K562 (cell line): ENCODE measurements around the gene TENT5A.

ENCODE experiments used
- FUS ChIP-seq: fragments of 200-400 bp; formaldehyde crosslinking; optimal IDR thresholded peaks from 2 replicates; pipeline ENCODE3; 2017; ENCODE audit warnings: low read depth, low read length
- NFYB ChIP-seq: IDR thresholded peaks from 2 replicates; pipeline ENCODE4 v1.6.1; 2011; ENCODE audit warnings: mild to moderate bottlenecking, moderate library complexity; ENCODE audit not compliant: insufficient read length; ENCODE audit errors: extremely low read depth
- TF ChIP-seq, protein P1 (sequence below): sonication (generic); formaldehyde crosslinking; IDR thresholded peaks from 2 replicates; pipeline ENCODE4 v1.8.0; 2022; ENCODE audit warnings: mild to moderate bottlenecking, low read depth, missing genetic modification reagents

- TF ChIP-seq, protein P1, sequence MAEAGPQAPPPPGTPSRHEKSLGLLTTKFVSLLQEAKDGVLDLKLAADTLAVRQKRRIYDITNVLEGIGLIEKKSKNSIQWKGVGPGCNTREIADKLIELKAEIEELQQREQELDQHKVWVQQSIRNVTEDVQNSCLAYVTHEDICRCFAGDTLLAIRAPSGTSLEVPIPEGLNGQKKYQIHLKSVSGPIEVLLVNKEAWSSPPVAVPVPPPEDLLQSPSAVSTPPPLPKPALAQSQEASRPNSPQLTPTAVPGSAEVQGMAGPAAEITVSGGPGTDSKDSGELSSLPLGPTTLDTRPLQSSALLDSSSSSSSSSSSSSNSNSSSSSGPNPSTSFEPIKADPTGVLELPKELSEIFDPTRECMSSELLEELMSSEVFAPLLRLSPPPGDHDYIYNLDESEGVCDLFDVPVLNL: no peak
- TF ChIP-seq FUS (no peak), NFYB (no peak)
Observed at GRCh38 chr6:81755551-81755950, 3.1 kb upstream of the TENT5A start.
